ACC112 (cell line): ENCODE results near the gene SPATA12.

ENCODE experiments used
- H2AFZ ChIP-seq: fragments of 200-600 bp; sonication (generic); one replicate; pipeline ENCODE4 v1.6.0; 2017; ENCODE audit warnings: antibody characterized with exemption, low read length; ENCODE audit not compliant: unreplicated experiment
- H3K27ac ChIP-seq: fragments of 200-600 bp; sonication (generic); 2 replicates; pipeline ENCODE4 v1.5.1; 2014; ENCODE audit warnings: low read depth, mild to moderate bottlenecking, antibody characterized with exemption, low read length, moderate library complexity
- H3K27me3 ChIP-seq: fragments of 200-600 bp; sonication (generic); 2 replicates; pipeline ENCODE4 v1.6.1; 2014; ENCODE audit warnings: mild to moderate bottlenecking, antibody characterized with exemption, low read length, moderate library complexity, mixed read lengths; ENCODE audit not compliant: insufficient read depth
- H3K36me3 ChIP-seq: fragments of 200-600 bp; sonication (generic); 2 replicates; pipeline ENCODE4 v1.6.1; 2016; ENCODE audit warnings: mild to moderate bottlenecking, antibody characterized with exemption, low read length, moderate library complexity, mixed read lengths; ENCODE audit not compliant: insufficient read depth
- H3K4me1 ChIP-seq: fragments of 200-600 bp; sonication (generic); one replicate; pipeline ENCODE4 v1.6.1; 2016; ENCODE audit warnings: low read length, mixed read lengths; ENCODE audit not compliant: insufficient read depth, unreplicated experiment, control insufficient read depth
- H3K4me3 ChIP-seq: fragments of 200-600 bp; sonication (generic); 2 replicates; pipeline ENCODE4 v1.5.1; 2014; ENCODE audit warnings: mild to moderate bottlenecking, low read depth, low read length
- H3K79me2 ChIP-seq: fragments of 200-600 bp; sonication (generic); one replicate; pipeline ENCODE4 v1.6.0; 2016; ENCODE audit warnings: low read length; ENCODE audit not compliant: control insufficient read depth, unreplicated experiment, insufficient read depth

The SPATA12 gene, protein sequence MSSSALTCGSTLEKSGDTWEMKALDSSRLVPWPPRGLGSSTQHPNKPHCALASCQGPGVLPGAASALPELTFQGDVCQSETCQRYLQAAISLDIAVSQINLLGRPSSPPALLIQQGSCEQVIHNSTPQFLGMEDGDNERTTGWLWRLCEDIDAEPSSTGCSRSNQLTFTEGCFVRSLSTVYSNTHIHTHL

GRCh38 chr3:57060089-57060821 lies at the start of gene SPATA12:
SPATA12 (plus strand) TSS chr3:57060664; CDS start chr3:57073695, 13,031 bp downstream.
- Histone ChIP-seq H3K27me3 (no peaks in the 10 kb centered on the region), H3K4me3 (0 out of 2 replicates have a peak within 1 kb of the TSS, but pooled peaks have one; percentile 37), H2AFZ (no peak within 1 kb of the TSS), H3K36me3 (no peaks in the 10 kb centered on the region), H3K27ac (no peak within 1 kb of the TSS), H3K4me1 (peaks cover 27% of the 10 kb centered on the region), H3K79me2 (no peaks in the 10 kb centered on the region)

DNA sequence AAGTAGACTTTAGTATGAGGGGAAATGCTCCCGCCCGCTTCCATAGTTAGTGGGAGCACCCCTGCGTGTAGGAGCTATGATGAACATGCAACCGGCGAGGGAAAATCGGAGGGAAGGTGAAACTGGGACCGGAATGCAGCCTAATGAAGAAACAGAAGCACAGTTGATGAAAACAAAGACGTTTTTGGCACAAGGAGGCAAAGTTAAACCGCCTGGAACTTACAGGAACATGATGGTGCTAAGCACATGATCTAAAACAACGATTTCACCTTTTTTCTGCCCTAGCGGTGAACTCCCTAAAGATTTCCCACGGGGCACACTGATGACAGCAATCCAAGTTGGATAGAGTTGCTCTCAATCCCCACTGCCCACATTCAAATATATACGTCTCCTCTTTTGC lies 49.4 kb upstream of the SPATA12 start:
- H3K4me1 ChIP-seq, result peaks cover 29% of the 10 kb centered on the region
- no peaks in the 10 kb centered on the region for H3K79me2 ChIP-seq
- no peaks in the 10 kb centered on the region for H3K27me3 ChIP-seq
- no peaks in the 10 kb centered on the region for H3K36me3 ChIP-seq
- no peak overlapping the region for H3K27ac ChIP-seq
- no peak overlapping the region for H3K4me3 ChIP-seq
- H2AFZ ChIP-seq, result no peak overlapping the region

- Histone ChIP-seq H2AFZ (no peak overlapping the region), H3K4me3 (no peak overlapping the region), H3K27ac (no peak overlapping the region), H3K4me1 (peaks cover 27% of the 10 kb centered on the region), H3K36me3 (no peaks in the 10 kb centered on the region), H3K79me2 (no peaks in the 10 kb centered on the region), H3K27me3 (no peaks in the 10 kb centered on the region)
Observed at GRCh38 chr3:57012847-57013246, 47.6 kb upstream of the SPATA12 start.

GRCh38 chr3:57015350-57015729 lies 45.1 kb upstream of the SPATA12 start:
- Histone ChIP-seq H3K4me1 (peaks cover 15% of the 10 kb centered on the region), H2AFZ (no peak overlapping the region), H3K36me3 (no peaks in the 10 kb centered on the region), H3K27me3 (no peaks in the 10 kb centered on the region), H3K4me3 (no peak overlapping the region), H3K79me2 (no peaks in the 10 kb centered on the region), H3K27ac (no peak overlapping the region)

GRCh38 chr3:57015912-57016311 lies 44.6 kb upstream of the SPATA12 start:
- no peak overlapping the region for H3K27ac ChIP-seq
- peaks cover 15% of the 10 kb centered on the region for H3K4me1 ChIP-seq
- no peaks in the 10 kb centered on the region for H3K79me2 ChIP-seq
- no peak overlapping the region for H3K4me3 ChIP-seq
- H3K27me3 ChIP-seq, result no peaks in the 10 kb centered on the region
- H2AFZ ChIP-seq, result no peak overlapping the region
- H3K36me3 ChIP-seq, result no peaks in the 10 kb centered on the region

DNA sequence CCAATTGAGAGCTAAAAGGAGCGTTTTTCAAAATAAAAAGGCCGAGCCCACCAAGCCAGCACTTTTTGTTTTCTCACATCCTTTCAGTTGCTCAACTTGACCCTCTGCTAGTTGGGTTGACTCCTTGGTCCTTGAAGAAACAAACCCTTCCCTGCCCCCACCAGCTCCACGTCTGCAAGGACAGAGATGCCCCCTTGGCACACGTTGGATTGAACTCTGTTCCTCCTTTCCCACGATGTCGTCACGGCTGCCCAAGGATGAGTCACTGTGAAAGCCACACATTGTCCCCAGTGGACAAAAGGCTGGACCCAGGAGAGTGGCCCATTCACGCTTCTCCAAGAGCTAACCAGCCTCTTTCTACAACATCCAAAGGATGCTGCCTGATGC lies 43.0 kb upstream of the SPATA12 start:
- no peaks in the 10 kb centered on the region for H3K36me3 ChIP-seq
- H3K79me2 ChIP-seq, result no peaks in the 10 kb centered on the region
- no peaks in the 10 kb centered on the region for H3K27me3 ChIP-seq
- H3K4me3 ChIP-seq, result no peak overlapping the region
- H2AFZ ChIP-seq, result peak overlapping the region; percentile 4
- peak overlapping the region; percentile 58 for H3K27ac ChIP-seq
- H3K4me1 ChIP-seq, result peaks cover 15% of the 10 kb centered on the region

GRCh38 chr3:57018246-57018645 lies 42.2 kb upstream of the SPATA12 start:
- no peaks in the 10 kb centered on the region for H3K27me3 ChIP-seq
- H3K27ac ChIP-seq, result no peak overlapping the region
- H2AFZ ChIP-seq, result no peak overlapping the region
- no peaks in the 10 kb centered on the region for H3K36me3 ChIP-seq
- no peaks in the 10 kb centered on the region for H3K79me2 ChIP-seq
- H3K4me3 ChIP-seq, result no peak overlapping the region
- peaks cover 15% of the 10 kb centered on the region for H3K4me1 ChIP-seq

GRCh38 chr3:57019057-57019456 lies 41.4 kb upstream of the SPATA12 start:
- no peak overlapping the region for H2AFZ ChIP-seq
- H3K4me1 ChIP-seq, result peaks cover 15% of the 10 kb centered on the region
- H3K36me3 ChIP-seq, result no peaks in the 10 kb centered on the region
- no peaks in the 10 kb centered on the region for H3K27me3 ChIP-seq
- H3K27ac ChIP-seq, result no peak overlapping the region
- no peaks in the 10 kb centered on the region for H3K79me2 ChIP-seq
- H3K4me3 ChIP-seq, result no peak overlapping the region

DNA sequence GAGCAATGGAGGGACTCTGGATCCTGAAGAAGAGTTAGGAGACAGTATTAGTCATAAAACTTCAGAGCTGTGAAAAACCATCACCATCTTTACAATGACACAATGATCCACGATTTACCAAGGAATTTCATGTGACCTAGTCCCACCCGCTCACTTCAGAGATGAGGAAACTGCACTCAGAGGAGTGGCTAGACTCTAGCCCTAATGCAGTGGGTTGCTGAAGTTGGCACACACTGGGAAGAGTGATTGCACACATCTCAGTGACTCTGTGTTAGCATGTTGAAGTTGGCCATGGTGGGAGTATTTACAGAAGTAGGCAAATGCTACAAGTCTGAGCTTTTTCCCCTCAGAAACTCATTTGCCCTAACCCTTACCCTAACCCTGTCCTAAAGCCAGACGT lies 35.2 kb upstream of the SPATA12 start:
- H3K79me2 ChIP-seq, result no peaks in the 10 kb centered on the region
- no peak overlapping the region for H3K4me3 ChIP-seq
- H3K27me3 ChIP-seq, result no peaks in the 10 kb centered on the region
- no peak overlapping the region for H3K27ac ChIP-seq
- no peaks in the 10 kb centered on the region for H3K36me3 ChIP-seq
- H2AFZ ChIP-seq, result no peak overlapping the region
- H3K4me1 ChIP-seq, result no peaks in the 10 kb centered on the region

DNA sequence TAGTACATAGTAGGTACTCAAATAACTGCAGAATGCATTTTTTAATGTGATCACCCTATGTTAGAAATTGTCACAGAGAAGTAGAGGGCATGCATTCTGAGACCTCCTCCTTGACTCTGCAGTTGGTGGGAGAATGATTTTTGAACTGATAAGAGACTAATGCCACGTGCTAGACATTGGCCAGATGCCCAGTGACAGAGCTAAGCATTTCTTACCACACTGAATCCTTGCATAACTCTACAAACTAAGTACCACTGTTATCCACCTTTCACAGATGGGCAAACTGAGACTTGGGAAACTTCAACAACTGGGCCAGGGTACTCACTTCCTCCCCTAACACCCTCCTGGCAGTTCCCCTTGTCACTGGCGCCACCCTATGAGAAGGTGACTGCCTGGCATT lies 33.5 kb upstream of the SPATA12 start:
- no peaks in the 10 kb centered on the region for H3K79me2 ChIP-seq
- H3K27me3 ChIP-seq, result no peaks in the 10 kb centered on the region
- H3K4me3 ChIP-seq, result no peak overlapping the region
- H3K4me1 ChIP-seq, result no peaks in the 10 kb centered on the region
- H2AFZ ChIP-seq, result no peak overlapping the region
- H3K27ac ChIP-seq, result no peak overlapping the region
- no peaks in the 10 kb centered on the region for H3K36me3 ChIP-seq

- H3K79me2 ChIP-seq, result no peaks in the 10 kb centered on the region
- H3K27me3 ChIP-seq, result no peaks in the 10 kb centered on the region
- H3K36me3 ChIP-seq, result no peaks in the 10 kb centered on the region
- H3K4me3 ChIP-seq, result no peak overlapping the region
- H3K4me1 ChIP-seq, result no peaks in the 10 kb centered on the region
- H2AFZ ChIP-seq, result no peak overlapping the region
- no peak overlapping the region for H3K27ac ChIP-seq
Observed at GRCh38 chr3:57029383-57029782, 31.1 kb upstream of the SPATA12 start.
